Uterus (tissue), 2 donors: ENCODE results near the gene PCDHB14.

Experiments
- POLR2A ChIP-seq, 2 donors: fragments of 450-650 bp; IDR thresholded peaks; one replicate each; pipeline ENCODE4 v1.6.1; 2016; ENCODE audit warnings: antibody characterized with exemption in 2 of 2, mild to moderate bottlenecking in 1 of 2, moderate library complexity in 1 of 2
- TF ChIP-seq, protein P1 (sequence below), 4 experiments: fragments of 200-600 bp in 2 of 4; fragments of 450-650 bp in 2 of 4; sonication (generic) in 2 of 4; IDR thresholded peaks; one replicate each; pipeline ENCODE4 v1.5.1; 2016 to 2019; ENCODE audit warnings: antibody characterized with exemption in 4 of 4, mild to moderate bottlenecking in 2 of 4, moderate library complexity in 1 of 4

DNA sequence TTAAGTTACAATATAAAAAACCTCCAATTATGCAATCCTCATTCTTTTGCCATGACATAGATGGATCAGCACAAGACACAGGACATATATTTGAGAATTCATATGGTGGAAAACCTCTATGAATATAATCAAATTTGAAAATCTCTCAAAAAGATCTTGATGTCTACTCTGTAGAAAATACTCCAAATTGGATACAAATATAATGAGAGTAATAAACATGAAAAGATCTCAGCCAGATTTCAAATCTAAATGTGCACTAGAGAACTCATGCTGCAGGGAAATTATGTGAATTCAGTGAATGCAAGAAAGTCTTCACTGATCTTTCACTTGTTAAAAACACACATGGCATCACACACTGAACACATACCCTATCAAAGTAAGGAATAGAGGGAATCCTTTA lies 35.8 kb downstream of the PCDHB14 start:
- no peak for TF ChIP-seq POLR2A (IDR thresholded peaks at IDR 0.05)
- TF ChIP-seq, protein P1, sequence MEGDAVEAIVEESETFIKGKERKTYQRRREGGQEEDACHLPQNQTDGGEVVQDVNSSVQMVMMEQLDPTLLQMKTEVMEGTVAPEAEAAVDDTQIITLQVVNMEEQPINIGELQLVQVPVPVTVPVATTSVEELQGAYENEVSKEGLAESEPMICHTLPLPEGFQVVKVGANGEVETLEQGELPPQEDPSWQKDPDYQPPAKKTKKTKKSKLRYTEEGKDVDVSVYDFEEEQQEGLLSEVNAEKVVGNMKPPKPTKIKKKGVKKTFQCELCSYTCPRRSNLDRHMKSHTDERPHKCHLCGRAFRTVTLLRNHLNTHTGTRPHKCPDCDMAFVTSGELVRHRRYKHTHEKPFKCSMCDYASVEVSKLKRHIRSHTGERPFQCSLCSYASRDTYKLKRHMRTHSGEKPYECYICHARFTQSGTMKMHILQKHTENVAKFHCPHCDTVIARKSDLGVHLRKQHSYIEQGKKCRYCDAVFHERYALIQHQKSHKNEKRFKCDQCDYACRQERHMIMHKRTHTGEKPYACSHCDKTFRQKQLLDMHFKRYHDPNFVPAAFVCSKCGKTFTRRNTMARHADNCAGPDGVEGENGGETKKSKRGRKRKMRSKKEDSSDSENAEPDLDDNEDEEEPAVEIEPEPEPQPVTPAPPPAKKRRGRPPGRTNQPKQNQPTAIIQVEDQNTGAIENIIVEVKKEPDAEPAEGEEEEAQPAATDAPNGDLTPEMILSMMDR (IDR thresholded peaks at IDR 0.05), result no peak
